ENCODE data around the gene CHCHD1. TPM values are rescaled to one million over a fixed set of nuclear protein-coding genes. Genes with fewer than 3 reads are reported as not detected.
A peak's percentile ranks its signal among the peaks of the same experiment; 100 is the strongest.

CHCHD1 gene
- total and polyA plus RNA-seq, 2 donors (not counting 3 experiments of a cell fraction or from before 2014, with no cell fraction given) = 31.7 to 39.2 TPM

GRCh38 chr10:73780301-73780700 lies 1.5 kb upstream of the CHCHD1 start:
- ChIA-PET POLR2A (no interaction called here), CTCF (interaction anchor here (1.8 to 2.2 kb wide), 2 partner anchors 9 to 99 kb away, joined by 6 to 10 read pairs; a partner anchor contains a TSS)
- intact Hi-C loops (cut with micrococcal nuclease) (no loop called here), dilution Hi-C loops (cut with MboI; ENCODE audit: extremely low pct_ligation_motif_present, low sequenced_read_pairs) (no loop called here)
- Histone ChIP-seq H3K79me2 (ENCODE audit: control insufficient read depth, insufficient read depth, low read length) (peaks cover 52% of the 10 kb centered on the region), H3K4me2 (ENCODE audit: insufficient read depth, low read length) (peak overlapping the region; percentile 91), H3K36me3 (ENCODE audit: control insufficient read depth in 2 of 2, extremely low read depth in 1 of 2, insufficient read depth in 2 of 2, low read length in 2 of 2) (peaks cover 3 to 5% of the 10 kb centered on the region in 2 experiments), H3K4me3 (replicated peaks in 1 of 3; ENCODE audit: insufficient read depth in 1 of 3, low read depth in 1 of 3, low read length in 3 of 3) (no peak overlapping the region), H3K9me1 (replicated peaks; ENCODE audit: control insufficient read depth, extremely low read depth, insufficient read depth, low read length) (no peaks in the 10 kb centered on the region), H3K27me3 (ENCODE audit: control insufficient read depth in 2 of 2, insufficient read depth in 2 of 2, low read length in 2 of 2) (no peaks in the 10 kb centered on the region), H2AFZ (ENCODE audit: low read depth, low read length) (no peak overlapping the region), H3K9ac (replicated peaks; ENCODE audit: extremely low read depth, insufficient read depth, low read length) (no peak overlapping the region), H3K27ac (ENCODE audit: insufficient read depth, low read depth, low read length) (no peak overlapping the region), H3K9me3 (replicated peaks; ENCODE audit: control insufficient read depth, insufficient read depth, low read length) (no peaks in the 10 kb centered on the region), H3K4me1 (ENCODE audit: control insufficient read depth, extremely low read depth, insufficient read depth, low read length) (peaks cover 24% of the 10 kb centered on the region), H4K20me1 (replicated peaks; ENCODE audit: control insufficient read depth, extremely low read depth, insufficient read depth, low read length) (no peaks in the 10 kb centered on the region)
- BruUV-seq (replicated peaks) = no TSS peak
- TF ChIP-seq EZH2 (IDR thresholded peaks at IDR 0.05; ENCODE audit: borderline replicate concordance, low read depth, low read length, severe bottlenecking) (no peak), POLR2AphosphoS5 (IDR thresholded peaks at IDR 0.05; ENCODE audit: insufficient read depth, low read depth, low read length) (no peak), FOS (IDR thresholded peaks at IDR 0.05; ENCODE audit: borderline replicate concordance, insufficient read depth, low read length) (no peak), GATA2 (IDR thresholded peaks at IDR 0.05; ENCODE audit: insufficient read depth, insufficient read length, low read depth, low read length) (no peak), CTCF (IDR thresholded peaks at IDR 0.05; ENCODE audit: extremely low read depth in 1 of 2, insufficient read depth in 1 of 2, low read depth in 1 of 2, low read length in 2 of 2) (no peak), MYC (IDR thresholded peaks at IDR 0.05; ENCODE audit: low read depth, low read length) (no peak), JUN (IDR thresholded peaks at IDR 0.05; ENCODE audit: borderline replicate concordance, insufficient read depth, insufficient read length, low read depth) (no peak), POLR2A (IDR thresholded peaks at IDR 0.05; ENCODE audit: low read depth, low read length) (no peak), MAX (IDR thresholded peaks at IDR 0.05; ENCODE audit: insufficient read depth, insufficient read length) (no peak)
- FAIRE-seq = no peak
- DNase-seq (ENCODE audit: low read depth, low spot score) = no peak
